Type B pancreatic cell (in vitro differentiated cells): ENCODE data around the gene HOXC11. TPM values are rescaled to one million over a fixed set of nuclear protein-coding genes. Genes with fewer than 3 reads are reported as not detected.
A peak's percentile ranks its signal among the peaks of the same experiment; 100 is the strongest.

Experiments used
- DNase-seq: peaks from one replicate; pipeline ENCODE4 v3.0.0; 2021; ENCODE audit warnings: mixed read lengths; ENCODE audit not compliant: unreplicated experiment; ENCODE audit errors: extremely low spot score
- H3K27ac Mint-ChIP-seq: 2 replicates; pipeline ENCODE4 v1.8.0; 2021; ENCODE audit warnings: mild to moderate bottlenecking, mixed read lengths
- H3K27me3 Mint-ChIP-seq: 2 replicates; pipeline ENCODE4 v1.8.0; 2021; ENCODE audit warnings: mixed read lengths
- H3K36me3 Mint-ChIP-seq: 2 replicates; pipeline ENCODE4 v1.8.0; 2021; ENCODE audit warnings: mixed read lengths
- H3K4me1 Mint-ChIP-seq: one replicate; pipeline ENCODE4 v1.8.0; 2021; ENCODE audit warnings: mixed read lengths; ENCODE audit not compliant: unreplicated experiment
- H3K4me3 Mint-ChIP-seq: 2 replicates; pipeline ENCODE4 v1.8.0; 2021; ENCODE audit warnings: mild to moderate bottlenecking, mixed read lengths
- H3K9me3 Mint-ChIP-seq: 2 replicates; pipeline ENCODE4 v1.8.0; 2021; ENCODE audit warnings: mixed read lengths
- CTCF ChIP-seq: fragments of 200-600 bp; sonication (generic); conservative IDR thresholded peaks from 2 replicates; pipeline ENCODE4 v1.5.0; 2021; ENCODE audit warnings: antibody characterized with exemption, mild to moderate bottlenecking
- total RNA-seq: library from RNA; stranded (reverse); gene quantifications from 2 replicates; pipeline ENCODE4 v1.2.1, GENCODE V29; 2021; ENCODE audit warnings: low replicate concordance

HOXC11 gene
- total RNA-seq, 1 donor from 2014 or later, result 0.12 TPM

GRCh38 chr12:54004063-54004840 is 31.3 kb downstream of the HOXC11 start:
- H3K4me1 Mint-ChIP-seq, result peaks cover 19% of the 10 kb centered on the region
- no peak overlapping the region for H3K27ac Mint-ChIP-seq
- no peaks in the 10 kb centered on the region for H3K9me3 Mint-ChIP-seq
- no peak for TF ChIP-seq CTCF
- H3K27me3 Mint-ChIP-seq, result peaks cover 99% of the 10 kb centered on the region
- H3K36me3 Mint-ChIP-seq, result no peaks in the 10 kb centered on the region
- no peak for DNase-seq
- no peak overlapping the region for H3K4me3 Mint-ChIP-seq

DNA sequence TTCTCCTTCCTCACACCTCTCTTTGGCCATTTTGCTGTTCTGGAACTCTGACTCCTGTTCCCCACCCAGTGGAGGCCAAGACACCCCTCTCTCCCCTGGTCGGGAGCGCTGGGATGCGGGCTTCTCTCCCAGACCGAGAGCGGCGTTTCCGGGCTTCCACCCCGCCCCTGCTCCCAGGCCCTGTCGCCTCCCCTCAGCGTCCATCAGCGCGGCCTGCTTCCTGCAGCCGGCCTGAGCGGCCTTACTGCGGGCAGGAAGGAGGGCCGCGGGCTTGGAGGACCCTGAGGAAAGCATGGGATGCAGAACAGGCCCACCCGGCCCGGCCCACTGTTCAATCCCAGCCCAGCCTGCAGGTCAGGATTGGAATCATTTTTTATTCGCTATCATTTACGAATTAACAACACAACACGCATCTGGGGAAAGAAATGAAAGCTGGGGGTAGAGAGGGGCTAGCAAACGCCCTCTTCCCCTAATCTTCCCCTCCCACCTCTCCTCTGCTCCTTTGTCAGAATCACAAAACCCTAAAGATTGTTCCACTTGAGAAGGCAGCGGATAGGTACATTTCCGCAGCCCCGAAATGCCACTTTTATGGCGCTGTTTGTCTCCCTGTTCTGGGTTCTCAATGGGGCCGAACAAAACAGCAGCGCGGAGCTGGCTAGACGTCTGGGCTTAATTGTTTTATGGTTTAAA is 32.1 kb downstream of the HOXC11 start:
- Mint-ChIP-seq H3K9me3 (no peaks in the 10 kb centered on the region), H3K27ac (no peak overlapping the region), H3K4me3 (no peak overlapping the region), H3K36me3 (no peaks in the 10 kb centered on the region), H3K27me3 (peaks cover 99% of the 10 kb centered on the region), H3K4me1 (peaks cover 22% of the 10 kb centered on the region)
- DNase-seq, result no peak
- no peak for TF ChIP-seq CTCF

DNA sequence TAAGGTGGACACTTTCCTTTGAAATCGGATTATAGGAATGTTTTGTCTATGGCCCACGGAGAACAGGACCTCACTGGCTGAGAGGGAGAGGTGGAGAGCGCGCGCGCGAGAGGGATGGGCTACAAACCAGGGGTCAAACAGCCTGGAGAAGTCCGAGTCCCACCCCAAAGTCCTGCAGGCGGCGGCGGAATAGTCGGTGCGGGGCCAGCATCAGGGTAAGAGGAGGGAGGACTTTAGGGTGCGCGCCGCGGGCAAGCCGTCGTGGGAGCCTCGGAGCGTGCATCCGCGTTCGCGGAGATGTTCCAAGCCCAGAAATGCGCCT is 32.6 kb downstream of the HOXC11 start:
- no peak for TF ChIP-seq CTCF
- Mint-ChIP-seq H3K9me3 (no peaks in the 10 kb centered on the region), H3K27me3 (peaks cover 99% of the 10 kb centered on the region), H3K36me3 (no peaks in the 10 kb centered on the region), H3K27ac (no peak overlapping the region), H3K4me1 (peaks cover 22% of the 10 kb centered on the region), H3K4me3 (peak overlapping the region; percentile 75)
- no peak for DNase-seq

- H3K4me3 Mint-ChIP-seq, result peak overlapping the region; percentile 75
- H3K27me3 Mint-ChIP-seq, result peaks cover 99% of the 10 kb centered on the region
- no peaks in the 10 kb centered on the region for H3K36me3 Mint-ChIP-seq
- H3K27ac Mint-ChIP-seq, result no peak overlapping the region
- peak; percentile 93 for DNase-seq
- H3K4me1 Mint-ChIP-seq, result peaks cover 24% of the 10 kb centered on the region
- peak; percentile 98 for TF ChIP-seq CTCF
- H3K9me3 Mint-ChIP-seq, result no peaks in the 10 kb centered on the region
Measured at GRCh38 chr12:54005853-54006558, 33.1 kb downstream of the HOXC11 start.

DNA sequence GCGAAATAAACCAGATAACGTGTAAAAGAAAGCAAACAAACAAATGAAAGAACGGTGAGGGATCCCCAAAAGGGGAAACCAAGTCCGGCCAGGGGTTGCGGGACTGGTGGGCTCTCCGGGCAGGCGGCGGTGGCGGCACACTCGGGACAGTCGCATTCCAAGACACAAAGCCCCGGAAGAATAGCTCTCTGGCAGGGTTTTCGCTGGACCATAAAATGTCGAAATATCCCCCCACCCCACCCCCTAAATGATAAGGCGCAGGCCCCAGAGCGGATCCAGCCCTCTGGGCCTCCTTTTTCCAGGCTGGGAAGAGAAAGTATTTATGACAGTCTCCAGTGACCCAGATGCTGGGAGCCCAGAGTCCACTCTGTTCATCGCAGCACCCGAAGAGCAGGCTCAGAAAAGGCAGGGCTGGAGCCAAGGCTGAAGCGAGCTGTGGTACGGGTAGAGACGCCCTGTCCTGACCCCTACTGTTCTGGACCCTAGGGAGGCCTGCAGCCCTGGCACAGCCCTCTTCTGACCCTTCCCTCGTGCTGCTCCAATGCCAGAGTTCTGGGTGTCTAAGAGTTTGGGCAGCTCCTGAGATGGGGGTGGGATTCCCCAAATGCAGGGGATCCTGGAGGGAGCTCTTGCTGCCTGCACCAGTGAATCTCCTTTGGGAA is 33.8 kb downstream of the HOXC11 start:
- H3K4me1 Mint-ChIP-seq, result peaks cover 28% of the 10 kb centered on the region
- no peaks in the 10 kb centered on the region for H3K9me3 Mint-ChIP-seq
- H3K27me3 Mint-ChIP-seq, result peaks cover 99% of the 10 kb centered on the region
- no peak for DNase-seq
- H3K27ac Mint-ChIP-seq, result no peak overlapping the region
- no peak for TF ChIP-seq CTCF
- no peaks in the 10 kb centered on the region for H3K36me3 Mint-ChIP-seq
- peak overlapping the region; percentile 75 for H3K4me3 Mint-ChIP-seq
